Measurements from ENCODE around the gene STK24. TPM values are rescaled to one million over a fixed set of nuclear protein-coding genes. Genes with fewer than 3 reads are reported as not detected.

Gene STK24
- total RNA-seq, 1 donor from 2014 or later = 62.7 TPM

DNA sequence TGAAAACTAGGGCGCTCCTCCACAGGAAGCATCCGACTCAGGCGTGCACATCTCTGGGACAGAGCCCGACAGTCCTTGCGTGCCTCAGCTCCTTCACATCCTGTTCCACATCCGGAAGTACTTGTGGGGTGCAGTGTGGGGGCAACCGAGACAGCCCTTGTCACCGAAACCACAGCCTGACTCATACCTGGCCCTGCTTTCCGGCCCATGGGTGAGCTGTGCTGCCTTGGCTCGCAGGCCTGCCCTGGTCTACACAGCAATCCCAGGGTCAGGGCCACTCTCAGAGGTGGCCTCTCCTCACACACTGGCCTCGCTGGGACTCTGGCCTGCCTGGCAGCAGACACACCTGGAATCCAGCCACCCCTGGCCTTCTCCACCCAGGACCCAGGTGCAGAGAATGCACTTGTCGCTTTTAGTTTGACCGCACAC, 100.4 kb downstream of the STK24 start:
- no peak for DNase-seq (ENCODE audit: low spot score)

GRCh38 chr13:98476106-98476505, 100.8 kb downstream of the STK24 start:
- DNase-seq (ENCODE audit: low spot score) = no peak

- no peak for DNase-seq (ENCODE audit: low spot score)
Observed at GRCh38 chr13:98475522-98475921, 101.4 kb downstream of the STK24 start.

GRCh38 chr13:98474761-98475160, 102.1 kb downstream of the STK24 start:
- no peak for DNase-seq (ENCODE audit: low spot score)

GRCh38 chr13:98474292-98474691, 102.6 kb downstream of the STK24 start:
- no peak for DNase-seq (ENCODE audit: low spot score)

- no peak for DNase-seq (ENCODE audit: low spot score)
Observed at GRCh38 chr13:98473788-98474144, 103.1 kb downstream of the STK24 start.

DNA sequence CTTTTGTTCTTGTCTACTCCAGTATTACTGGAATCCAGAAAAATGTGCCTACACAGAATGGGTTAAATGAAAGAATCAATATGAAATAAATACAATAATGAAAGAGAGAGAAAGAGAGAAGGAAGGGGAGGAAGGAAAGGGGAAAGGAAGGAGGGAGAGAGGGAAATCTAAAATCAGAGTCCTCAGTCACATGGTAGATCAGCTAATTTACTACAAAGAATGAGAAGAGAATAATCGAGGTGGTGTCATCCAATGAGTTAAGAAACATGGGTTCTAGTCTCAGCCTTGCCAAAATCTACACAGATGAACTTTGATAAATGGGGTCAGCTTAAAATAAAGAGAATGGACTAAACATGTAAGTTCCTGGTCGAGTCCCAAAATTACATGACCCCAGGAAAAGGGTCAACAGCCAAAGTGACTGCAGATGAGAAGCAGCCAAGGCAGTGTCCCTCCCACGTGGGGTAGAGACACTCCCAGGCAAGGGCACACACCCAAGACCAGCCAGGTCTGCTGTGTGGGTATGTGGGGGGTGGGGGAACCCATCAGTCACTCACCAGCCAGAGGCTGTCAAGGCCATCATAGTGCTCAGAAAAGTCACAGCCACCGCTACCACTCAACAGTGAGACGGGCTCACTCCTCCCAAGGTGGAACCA, 103.6 kb downstream of the STK24 start:
- no peak for DNase-seq (ENCODE audit: low spot score)

DNA sequence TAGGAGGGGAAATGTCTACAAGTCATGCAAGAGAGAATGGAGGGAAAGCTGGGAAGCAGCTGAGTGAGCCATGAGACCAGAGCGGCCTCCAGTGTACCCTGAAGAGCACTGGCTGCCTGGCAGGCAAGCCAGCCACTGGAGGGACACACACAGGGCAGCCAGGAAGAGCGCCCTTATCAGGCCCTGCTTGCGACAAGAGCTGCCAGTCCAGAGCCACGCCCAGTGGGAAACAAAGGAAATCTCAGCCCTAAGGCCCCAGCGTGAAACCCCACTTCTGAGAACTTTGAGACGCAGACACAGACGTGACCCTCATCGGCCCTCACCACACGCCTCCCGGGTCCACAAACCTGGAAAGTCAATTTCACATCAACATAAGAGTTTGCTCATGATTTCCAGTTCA, 105.0 kb downstream of the STK24 start:
- no peak for DNase-seq (ENCODE audit: low spot score)

DNA sequence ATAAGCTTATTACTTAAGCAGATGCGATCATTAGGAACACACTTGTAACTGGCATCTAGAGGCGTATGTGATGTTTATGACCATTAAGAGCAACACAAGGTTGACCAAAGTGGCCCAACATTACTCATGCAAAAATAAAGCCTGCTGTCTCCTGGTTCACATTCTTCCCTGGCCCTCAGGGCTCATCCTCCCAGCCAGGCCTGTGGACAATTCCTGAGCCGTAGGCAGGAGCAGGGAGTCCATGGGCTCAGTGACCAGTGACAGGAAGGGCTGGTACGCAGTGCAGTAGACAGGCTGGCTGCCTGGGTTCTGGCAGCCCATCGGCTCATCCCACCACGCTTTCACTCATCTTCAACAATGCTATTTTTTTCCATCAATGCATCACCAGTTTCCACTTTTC, 106.0 kb downstream of the STK24 start:
- no peak for DNase-seq (ENCODE audit: low spot score)

GRCh38 chr13:98468929-98469328, 108.0 kb downstream of the STK24 start:
- no peak for DNase-seq (ENCODE audit: low spot score)

- no peak for DNase-seq (ENCODE audit: low spot score)
Observed at GRCh38 chr13:98468361-98468760, 108.5 kb downstream of the STK24 start.

- DNase-seq (ENCODE audit: low spot score) = no peak
Observed at GRCh38 chr13:98467263-98467985, 109.5 kb downstream of the STK24 start.

GRCh38 chr13:98466634-98467236, 110.2 kb downstream of the STK24 start:
- no peak for DNase-seq (ENCODE audit: low spot score)

DNA sequence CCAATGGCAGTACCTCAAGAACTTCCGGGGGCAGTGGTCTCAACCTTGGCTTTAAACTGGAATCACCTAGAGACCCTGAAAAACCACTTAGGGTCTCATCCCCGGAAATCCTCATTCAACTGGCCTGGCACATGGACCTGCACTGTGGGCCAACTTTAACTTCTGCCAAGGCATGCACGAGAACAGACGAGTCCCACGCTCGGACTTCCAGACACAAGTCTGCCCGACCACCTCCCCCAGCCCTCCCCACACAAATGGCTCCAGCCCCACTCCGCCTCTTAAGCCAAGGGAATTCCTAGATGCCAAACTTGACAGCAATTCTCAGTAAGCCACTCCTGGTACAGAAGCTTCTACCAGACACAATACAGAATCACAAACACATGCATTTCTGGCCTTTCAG, 114.0 kb downstream of the STK24 start:
- DNase-seq (ENCODE audit: low spot score) = no peak

- no peak for DNase-seq (ENCODE audit: low spot score)
Observed at GRCh38 chr13:98462241-98462882, 114.5 kb downstream of the STK24 start.

- DNase-seq (ENCODE audit: low spot score) = no peak
Observed at GRCh38 chr13:98461486-98462240, 115.2 kb downstream of the STK24 start.

DNA sequence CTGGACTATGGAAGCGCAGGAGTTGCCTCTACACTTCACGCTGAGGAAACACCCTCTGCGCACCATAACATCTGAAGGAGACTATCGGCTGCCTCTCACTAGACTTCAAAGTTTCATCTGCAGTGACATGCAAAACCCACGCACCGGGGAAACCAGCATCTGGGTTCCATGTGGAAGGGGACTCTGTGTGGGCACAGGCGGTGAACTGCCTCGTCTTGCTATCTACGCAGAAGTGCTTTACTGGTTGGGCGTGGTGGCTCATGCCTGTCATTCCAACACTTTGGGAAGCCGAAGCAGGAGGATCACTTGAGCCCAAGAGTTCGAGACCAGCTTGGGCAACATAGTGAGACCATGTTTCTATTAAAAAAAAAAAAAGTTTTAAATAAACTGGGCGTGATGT, 116.4 kb downstream of the STK24 start:
- DNase-seq (ENCODE audit: low spot score) = no peak

GRCh38 chr13:98459721-98460370, 117.1 kb downstream of the STK24 start:
- no peak for DNase-seq (ENCODE audit: low spot score)

GRCh38 chr13:98459171-98459681, 117.7 kb downstream of the STK24 start:
- DNase-seq (ENCODE audit: low spot score) = no peak

DNA sequence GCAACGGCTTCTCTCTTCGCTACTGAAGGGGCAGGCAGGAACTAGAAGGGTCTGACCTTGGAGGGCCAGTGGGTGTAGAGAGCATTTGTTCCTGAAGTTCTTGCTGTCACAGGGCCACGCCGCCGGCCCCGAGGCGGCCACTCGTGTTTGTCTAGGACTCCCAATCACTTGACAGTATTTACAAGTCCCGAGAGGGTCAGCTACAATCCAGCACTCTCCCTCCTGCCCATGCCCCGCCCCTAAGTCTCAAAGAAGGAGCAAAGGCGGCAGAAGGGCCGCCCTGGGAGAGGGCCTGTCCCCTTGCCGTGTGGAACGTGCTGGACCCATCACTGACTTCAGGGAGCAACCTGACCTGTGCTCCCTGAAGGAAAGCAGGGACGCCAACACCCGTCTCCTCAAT, 118.5 kb downstream of the STK24 start:
- no peak for DNase-seq (ENCODE audit: low spot score)

DNA sequence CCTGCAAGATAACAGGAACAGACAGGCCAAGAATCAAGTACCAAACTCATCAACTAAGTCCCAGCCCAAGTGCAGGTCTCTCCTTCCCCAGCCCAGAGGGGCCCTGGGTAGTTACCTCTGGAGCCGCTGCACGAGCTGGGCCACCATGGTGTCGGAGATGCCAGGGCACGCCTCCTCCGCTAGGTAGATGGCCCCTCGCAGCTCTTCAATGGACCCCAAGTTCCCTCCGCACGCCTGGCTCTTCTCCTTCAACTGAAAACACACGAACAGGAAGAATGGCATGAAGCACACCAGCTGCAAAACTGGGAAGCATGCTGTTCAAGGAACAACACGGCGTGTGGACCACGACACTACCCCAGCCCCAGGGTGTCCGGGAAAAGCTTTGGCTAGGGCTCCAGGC, 119.9 kb downstream of the STK24 start:
- no peak for DNase-seq (ENCODE audit: low spot score)

Data from mesenteric fat pad (tissue), 1 donor.